Inflammatory macrophage treated with lipopolysaccharide for 4 hours (primary cell): ENCODE data around the gene SSH3.

Experiments used
- DNase-seq: peaks from one replicate; pipeline ENCODE4 v3.0.0-alpha.2; 2020

Gene SSH3

DNA sequence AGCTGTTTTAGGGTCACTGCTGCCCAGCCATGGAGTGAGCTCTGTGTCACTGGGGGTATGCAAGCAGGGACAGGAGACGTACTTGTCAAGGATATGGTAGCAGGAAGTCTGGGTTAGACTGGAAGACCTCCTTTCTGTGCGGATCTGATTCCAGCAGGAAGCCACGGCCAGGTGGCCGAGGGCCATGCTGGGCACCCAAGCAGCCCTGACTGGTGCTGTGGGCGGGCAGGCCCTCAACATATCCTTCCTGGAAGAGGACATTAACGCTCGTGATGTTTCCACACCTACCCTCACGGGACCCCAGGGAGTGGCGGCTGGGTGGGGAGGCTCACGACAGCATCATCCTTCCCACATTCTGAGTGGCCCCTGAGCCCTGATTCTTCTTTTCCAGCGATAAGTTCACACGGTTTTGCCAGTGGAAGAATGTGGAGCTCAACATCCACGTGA lies 23.0 kb upstream of the SSH3 start:
- DNase-seq, result no peak

DNA sequence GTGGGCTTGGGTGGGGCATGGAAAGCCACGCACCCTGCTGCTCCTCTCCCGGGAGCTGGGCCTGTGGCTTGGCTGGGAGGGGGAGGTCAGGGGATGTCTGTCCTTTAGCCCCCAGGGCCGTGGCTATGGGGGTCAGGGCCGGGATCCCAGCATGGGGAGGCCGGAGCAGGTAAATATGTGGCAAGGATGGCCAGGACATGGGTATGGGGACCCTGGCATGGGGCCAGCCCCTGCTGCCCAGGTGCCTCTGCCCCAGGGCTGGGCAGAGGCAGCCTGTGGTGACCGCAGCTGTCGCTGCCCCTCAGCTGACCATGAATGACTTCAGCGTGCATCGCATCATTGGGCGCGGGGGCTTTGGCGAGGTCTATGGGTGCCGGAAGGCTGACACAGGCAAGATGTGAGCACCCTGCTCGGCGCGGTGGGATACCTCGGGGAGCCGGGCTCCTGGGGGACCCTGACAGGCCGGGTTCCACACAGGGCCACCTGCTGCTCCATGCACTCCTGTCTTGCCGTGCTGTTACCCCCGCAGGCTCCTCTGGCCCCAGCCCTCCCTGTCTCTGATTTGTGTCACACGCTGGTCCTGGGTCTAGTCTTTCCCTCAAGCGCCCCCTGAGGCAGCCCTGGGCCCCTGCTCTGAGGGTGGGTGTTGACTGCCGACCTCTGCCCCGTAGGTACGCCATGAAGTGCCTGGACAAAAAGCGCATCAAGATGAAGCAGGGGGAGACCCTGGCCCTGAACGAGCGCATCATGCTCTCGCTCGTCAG lies 22.4 kb upstream of the SSH3 start:
- DNase-seq, result no peak

DNA sequence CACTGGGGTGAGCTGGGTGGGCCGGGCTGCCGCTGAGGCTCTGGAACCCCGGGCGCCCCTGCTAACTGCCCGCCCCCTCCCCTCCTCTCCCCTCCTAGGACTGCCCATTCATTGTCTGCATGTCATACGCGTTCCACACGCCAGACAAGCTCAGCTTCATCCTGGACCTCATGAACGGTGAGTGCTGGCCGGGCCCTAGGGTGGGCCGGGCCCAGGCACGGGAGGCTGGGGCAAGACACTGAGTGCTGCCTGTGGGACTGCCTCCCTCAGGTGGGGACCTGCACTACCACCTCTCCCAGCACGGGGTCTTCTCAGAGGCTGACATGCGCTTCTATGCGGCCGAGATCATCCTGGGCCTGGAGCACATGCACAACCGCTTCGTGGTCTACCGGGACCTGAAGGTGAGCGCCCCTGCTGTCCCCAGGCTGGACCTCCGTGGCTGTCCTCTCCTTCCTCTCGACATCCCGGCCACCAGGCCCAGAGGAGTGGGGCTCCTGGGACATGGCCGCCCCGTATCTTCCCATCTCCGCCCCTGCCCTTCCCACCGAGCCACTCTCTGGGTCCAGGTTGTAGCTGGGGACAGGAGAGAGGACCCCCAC lies 21.7 kb upstream of the SSH3 start:
- DNase-seq, result no peak

DNA sequence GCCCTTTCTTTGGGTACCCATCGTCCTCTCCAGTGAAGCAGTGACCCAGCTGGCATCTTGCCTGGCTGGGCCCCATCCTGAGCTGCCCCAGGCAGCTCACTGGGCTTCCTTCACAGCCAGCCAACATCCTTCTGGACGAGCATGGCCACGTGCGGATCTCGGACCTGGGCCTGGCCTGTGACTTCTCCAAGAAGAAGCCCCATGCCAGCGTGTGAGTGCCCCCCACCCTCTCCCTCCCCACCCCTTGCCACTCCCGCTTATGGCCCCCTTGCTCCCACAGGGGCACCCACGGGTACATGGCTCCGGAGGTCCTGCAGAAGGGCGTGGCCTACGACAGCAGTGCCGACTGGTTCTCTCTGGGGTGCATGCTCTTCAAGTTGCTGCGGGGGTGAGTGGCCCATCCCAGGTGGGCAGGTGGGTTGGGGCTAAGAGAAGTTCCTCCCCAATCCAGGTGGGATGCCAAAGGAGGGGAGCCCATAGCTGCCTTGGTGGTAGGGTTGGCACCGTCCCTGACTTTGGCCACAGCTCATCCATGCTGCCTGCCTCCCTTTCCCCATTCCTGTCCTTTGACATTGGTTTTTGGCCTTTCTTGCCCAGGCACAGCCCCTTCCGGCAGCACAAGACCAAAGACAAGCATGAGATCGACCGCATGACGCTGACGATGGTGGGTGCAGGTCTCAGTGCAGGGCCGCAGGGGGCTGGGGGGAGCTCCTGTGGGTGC lies 21.0 kb upstream of the SSH3 start:
- no peak for DNase-seq

DNA sequence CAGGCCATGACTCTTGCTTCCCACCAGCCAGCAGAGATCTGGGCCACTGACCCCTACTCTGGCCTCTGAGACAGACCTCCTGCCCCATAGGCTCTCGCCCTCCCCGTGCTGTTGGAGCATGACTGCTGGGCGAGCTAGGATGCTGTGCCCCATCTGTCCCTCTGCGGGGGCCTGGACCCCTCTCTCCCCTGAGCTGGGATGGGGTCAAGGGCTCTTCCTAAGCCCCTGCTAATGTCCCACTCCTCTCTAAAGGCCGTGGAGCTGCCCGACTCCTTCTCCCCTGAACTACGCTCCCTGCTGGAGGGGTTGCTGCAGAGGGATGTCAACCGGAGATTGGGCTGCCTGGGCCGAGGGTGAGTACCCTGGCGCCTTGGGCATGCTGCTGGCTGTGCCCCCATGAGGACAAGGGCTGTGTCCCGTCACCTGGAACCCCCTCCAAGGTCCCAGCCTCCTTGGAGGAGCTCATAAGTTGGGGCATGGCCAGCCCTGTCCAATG lies 20.4 kb upstream of the SSH3 start:
- no peak for DNase-seq

DNA sequence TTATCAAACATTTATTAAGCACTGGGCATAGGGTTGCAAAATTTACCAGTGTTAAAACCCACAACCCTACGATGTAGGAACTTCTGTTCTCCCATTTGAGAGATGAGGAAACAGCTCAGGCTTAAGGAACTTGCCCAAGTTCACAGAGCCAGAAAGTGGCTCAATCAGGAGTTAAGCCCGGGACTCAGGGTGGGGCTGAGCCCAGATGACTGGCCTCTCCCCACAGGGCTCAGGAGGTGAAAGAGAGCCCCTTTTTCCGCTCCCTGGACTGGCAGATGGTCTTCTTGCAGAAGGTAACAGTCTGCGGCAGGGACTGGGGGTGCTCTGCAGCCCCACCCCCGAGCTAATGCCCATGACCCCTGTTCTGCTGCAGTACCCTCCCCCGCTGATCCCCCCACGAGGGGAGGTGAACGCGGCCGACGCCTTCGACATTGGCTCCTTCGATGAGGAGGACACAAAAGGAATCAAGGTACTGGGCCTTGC lies 19.8 kb upstream of the SSH3 start:
- DNase-seq, result peak; percentile 97

DNA sequence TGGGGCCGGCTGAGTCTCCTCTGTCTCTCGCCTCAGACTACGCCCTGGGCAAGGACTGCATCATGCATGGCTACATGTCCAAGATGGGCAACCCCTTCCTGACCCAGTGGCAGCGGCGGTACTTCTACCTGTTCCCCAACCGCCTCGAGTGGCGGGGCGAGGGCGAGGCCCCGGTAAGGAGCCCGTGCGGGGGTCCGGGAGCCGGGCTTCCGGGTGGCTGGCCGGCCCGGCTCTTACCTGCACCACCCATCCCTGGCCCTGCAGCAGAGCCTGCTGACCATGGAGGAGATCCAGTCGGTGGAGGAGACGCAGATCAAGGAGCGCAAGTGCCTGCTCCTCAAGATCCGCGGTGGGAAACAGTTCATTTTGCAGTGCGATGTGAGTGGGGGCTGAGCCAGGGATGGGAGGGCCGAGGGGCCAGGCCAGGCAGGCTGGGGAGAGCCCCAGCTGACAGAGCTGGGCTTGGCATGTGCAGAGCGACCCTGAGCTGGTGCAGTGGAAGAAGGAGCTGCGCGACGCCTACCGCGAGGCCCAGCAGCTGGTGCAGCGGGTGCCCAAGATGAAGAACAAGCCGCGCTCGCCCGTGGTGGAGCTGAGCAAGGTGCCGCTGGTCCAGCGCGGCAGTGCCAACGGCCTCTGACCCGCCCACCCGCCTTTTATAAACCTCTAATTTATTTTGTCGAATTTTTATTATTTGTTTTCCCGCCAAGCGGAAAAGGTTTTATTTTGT lies 18.4 kb upstream of the SSH3 start:
- no peak for DNase-seq

DNA sequence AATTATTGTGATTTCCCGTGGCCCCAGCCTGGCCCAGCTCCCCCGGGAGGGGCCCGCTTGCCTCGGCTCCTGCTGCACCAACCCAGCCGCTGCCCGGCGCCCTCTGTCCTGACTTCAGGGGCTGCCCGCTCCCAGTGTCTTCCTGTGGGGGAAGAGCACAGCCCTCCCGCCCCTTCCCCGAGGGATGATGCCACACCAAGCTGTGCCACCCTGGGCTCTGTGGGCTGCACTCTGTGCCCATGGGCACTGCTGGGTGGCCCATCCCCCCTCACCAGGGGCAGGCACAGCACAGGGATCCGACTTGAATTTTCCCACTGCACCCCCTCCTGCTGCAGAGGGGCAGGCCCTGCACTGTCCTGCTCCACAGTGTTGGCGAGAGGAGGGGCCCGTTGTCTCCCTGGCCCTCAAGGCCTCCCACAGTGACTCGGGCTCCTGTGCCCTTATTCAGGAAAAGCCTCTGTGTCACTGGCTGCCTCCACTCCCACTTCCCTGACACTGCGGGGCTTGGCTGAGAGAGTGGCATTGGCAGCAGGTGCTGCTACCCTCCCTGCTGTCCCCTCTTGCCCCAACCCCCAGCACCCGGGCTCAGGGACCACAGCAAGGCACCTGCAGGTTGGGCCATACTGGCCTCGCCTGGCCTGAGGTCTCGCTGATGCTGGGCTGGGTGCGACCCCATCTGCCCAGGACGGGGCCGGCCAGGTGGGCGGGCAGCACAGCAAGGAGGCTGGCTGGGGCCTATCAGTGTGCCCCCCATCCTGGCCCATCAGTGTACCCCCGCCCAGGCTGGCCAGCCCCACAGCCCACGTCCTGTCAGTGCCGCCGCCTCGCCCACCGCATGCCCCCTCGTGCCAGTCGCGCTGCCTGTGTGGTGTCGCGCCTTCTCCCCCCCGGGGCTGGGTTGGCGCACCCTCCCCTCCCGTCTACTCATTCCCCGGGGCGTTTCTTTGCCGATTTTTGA lies 17.5 kb upstream of the SSH3 start:
- no peak for DNase-seq

DNA sequence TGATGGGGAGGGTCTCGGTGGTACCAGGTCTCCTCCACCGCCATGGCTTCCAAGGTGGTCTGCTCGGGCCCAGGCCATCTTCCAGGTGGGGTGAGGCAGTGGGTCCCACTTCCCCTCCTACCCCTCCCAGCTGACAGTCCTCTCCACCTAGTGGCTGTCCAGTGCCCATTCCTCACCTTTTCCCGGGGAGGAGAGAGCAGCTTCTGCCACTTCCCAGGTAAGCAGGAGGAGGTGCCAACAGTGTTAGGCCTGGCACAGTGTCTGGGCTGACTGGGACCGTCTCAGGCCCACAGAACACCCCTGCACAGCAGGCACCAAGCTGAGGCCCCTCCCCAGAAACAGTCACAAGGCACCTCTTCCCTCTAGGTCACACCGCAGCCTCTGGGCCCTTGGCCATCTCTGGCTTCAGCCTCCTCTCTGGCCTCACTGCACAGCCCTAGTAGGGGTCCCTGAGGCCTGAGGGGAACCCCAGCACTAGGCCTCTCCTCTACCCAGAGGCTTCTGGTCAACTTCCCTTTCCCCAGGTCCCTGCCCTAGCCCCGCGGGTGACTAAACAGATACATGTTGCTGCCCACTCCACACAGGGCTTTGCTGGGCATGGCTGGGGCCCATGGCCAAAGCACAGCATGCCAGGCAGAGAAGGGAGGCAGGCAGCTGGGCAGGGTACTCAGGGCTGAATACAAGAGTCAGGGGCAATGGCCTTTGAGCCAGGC lies 16.6 kb upstream of the SSH3 start:
- peak; percentile 79 for DNase-seq

DNA sequence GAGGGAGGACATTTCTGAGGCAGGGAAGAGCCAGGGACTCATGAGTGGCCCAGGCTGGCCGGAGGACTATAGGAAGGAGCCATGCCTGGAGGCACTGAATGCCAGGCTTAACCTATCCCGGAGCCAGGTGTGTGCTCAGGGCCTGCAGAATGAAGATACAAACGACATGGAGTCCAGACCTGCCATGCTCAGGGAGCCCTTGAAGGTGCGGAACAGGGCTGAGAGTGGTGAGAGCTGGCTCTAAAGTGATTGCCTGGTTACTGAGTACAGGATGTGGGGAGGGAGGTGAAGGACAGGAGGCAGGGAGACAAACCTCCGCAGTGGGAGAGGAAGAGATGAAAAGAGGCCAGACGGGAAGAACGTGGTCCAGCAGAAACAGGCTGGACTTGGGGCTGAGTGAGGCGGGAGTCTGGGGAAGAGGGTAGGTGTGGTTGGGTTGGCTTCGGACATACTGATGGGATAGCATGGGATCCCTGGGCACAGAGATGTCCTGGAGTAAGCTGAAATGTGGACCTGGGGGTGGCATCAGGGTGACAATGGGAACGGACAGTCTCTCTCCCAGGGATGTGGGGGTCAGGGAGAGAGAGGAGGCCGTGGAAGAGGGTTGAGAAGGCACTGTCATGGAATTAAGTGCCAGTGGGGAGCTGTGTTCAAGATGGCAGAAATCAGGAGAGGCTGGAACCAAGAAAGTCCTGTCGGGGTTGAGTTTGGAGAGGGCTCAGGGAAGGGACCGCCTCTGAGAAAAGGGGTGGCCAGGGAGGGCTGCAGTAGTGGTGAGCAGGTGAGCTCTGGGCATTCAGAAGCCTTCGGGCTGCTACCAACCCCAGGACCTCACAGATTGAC lies 15.8 kb upstream of the SSH3 start:
- no peak for DNase-seq

DNA sequence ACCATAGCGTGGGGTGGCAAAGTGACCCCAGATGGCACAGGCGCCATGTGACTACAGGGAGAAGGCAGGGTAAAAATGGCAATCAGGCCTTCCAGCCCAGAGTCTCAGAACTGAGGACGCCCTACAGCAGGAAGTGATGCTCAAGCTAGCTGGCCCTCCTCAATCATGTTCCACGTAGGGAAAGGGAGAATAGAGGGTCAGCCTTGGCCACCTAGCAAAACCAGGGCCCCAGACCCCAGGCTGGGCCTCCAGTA lies 15.2 kb upstream of the SSH3 start:
- no peak for DNase-seq

DNA sequence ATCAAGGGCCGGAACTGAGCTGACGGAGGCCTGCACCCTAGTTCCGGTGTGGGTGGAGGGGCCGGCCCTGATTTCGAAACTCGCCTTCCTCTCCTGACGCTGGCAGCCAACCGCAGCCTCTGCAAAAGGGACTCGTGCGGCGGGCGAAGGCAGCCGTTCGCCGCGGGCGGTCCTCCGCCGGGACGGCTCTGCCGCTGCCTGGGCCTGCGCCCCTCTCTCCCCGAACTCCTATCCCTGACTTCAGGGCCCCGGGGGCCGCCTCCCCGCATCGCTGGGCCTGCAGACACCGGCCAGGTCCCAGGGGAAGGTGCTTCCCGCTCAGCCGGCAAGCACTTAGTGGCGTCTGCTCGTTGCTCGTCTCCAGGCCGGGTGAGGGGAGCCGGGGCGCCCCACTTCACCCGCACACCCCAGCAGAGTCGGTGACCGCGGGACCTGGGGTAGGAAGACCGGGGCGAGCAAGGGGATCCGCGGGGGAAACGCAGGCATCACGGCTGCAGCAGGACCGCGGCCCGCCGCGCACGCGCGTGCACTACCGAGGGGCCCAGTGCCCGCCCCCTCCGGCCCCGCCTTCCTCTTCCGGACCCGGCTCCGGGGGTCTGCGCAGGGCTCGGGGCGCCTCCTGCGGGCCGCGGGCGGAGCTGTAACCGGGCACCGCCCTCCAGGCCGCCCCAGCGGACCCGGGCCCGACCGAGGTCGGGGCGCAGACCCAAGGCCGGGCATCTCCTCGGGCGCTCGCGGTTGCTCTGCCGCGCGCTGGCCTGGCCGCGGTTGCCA lies 14.7 kb upstream of the SSH3 start:
- peak; percentile 96 for DNase-seq

DNA sequence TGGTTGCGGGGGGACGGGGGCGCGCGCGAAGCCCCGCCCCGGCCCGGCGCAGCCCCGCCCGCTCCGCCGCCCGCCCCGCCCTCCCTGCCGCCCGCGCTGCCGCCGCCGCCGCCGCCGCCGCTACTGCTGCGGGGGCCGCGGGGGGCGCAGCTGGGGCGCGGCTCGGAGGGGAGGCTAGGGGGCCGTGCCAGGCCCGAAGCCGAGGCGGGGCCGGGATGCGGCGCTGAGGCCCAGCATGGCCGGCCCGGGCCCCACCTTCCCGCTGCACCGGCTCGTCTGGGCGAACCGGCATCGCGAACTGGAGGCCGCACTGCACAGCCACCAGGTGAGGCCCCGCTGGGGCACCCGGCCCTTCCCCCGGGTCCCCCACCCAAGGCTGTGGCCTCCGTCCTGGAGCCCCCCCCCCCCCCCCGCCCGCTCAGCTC lies 14.1 kb upstream of the SSH3 start, which contains the start of gene ANKRD13D:
Gene ANKRD13D (plus strand): TSS at position 78 of the 425 bp plus-strand sequence. CDS start 158 bp downstream, at position 236.
- DNase-seq, result no peak

DNA sequence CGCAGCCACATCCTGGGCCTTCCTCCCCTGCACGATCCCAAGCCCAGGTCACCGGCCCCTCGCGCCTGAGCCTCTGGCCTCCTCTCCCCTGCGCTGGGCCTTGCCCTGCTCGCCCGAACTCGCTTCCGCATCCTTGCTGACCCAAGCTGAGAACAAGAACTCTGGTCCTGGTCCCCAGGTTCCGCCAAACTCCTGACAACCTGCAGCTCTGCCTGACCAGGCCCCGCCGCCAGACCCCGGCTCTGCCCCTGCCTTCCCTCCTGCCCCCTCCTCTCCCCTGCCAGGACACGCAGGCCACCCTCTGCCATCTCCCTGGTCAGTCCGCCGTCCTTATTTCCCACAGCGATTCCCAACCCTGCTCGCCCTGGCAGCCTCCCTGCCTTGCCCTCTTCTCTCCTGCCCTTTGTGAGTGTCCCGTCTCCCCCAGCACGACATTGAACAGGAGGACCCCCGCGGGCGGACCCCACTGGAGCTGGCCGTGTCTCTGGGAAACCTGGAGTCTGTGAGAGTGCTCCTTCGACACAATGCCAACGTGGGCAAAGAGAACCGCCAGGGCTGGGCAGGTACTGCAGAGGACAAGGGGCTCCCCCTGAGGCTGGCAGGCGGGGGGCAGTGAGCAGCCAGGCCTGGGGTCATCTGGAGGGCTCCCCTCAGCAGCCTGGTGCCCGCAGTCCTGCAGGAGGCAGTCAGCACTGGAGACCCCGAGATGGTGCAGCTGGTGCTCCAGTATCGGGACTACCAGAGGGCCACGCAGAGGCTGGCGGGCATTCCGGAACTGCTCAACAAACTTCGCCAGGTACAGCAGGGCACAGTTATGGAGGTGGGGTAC lies 13.5 kb upstream of the SSH3 start:
- DNase-seq, result peak; percentile 37

DNA sequence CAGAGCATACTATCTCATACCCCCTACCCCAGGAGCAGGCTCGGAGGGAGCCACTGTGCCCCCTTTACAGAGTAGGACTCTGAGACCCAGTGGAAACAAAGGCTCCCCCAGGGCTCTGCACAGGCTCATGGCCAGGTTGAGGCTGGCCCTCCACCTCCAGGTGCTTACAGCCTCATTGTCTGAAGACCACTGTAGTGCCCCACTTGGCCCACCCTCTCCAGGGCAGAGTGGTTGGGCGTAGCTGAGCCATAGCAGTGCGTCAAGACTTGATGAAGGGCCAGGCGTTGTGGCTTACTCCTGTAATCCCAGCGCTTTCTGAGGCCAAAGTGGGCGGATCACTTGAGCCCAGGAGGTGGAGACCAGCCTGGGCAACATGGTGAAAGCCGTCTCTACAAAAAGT lies 12.5 kb upstream of the SSH3 start:
- DNase-seq, result no peak

DNA sequence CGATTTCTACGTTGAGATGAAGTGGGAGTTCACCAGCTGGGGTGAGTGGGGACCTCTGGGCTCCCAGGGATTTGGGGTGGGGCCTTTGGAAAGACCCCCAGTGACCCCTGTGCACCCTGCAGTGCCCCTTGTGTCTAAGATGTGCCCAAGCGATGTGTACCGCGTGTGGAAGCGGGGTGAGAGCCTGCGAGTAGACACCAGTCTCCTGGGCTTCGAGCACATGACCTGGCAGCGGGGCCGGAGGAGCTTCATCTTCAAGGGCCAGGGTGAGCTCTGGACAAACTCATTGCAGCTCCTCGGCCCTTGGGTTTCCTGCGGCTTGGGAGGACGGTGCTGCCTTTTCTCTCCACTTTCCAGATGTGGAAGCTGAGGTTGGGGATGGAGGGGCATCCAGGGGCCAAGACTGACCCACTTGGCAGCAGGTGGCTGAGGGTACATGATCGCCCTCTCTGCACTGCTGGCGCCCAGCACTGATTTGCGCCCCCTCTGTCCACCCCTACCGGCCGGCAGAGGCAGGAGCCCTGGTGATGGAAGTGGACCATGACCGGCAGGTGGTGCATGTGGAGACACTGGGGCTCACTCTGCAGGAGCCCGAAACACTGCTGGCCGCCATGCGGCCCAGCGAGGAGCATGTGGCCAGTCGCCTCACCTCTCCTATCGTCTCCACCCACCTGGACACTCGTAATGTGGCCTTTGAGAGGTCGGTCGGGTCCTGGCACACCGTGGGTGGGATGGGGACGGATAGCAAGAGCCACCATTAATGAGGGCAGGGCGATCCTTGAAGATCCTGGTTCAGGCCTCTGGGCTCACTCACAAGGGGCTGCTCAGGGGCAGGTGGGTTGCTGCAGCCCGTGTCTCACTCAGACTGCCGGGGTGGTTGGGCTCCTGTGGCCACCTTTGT lies 11.6 kb upstream of the SSH3 start:
- no peak for DNase-seq

DNA sequence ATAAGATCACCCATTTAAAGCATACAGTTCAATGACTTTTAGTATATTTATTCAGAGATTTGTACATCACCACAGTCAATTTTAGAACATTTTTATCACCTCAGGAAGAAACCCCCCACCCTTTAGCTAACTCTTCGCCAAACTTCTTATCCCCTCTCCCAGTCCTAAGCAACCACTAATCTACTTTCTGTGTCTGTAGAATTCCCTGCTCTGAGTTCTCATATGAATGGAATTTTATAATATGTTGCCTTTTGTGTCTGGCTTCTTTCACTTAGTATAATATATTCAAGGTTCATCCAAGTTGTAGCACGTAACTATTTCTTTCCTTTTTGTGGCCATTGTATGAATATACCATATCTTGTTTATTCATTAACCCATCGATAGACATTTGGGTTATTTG lies 10.7 kb upstream of the SSH3 start:
- no peak for DNase-seq
